Stimulated activated naive CD4-positive, alpha-beta T cell treated with Interleukin-2 at 50 U/mL for 16 hours (primary cell): Measurements from ENCODE around the gene COL17A1.

ENCODE experiments used
- DNase-seq: peaks from one replicate; lab custom pipeline; 2025; lab: John Stamatoyannopoulos, UW

Gene COL17A1

GRCh38 chr10:104096692-104097091 lies 11.0 kb upstream of the COL17A1 start:
- no peak for DNase-seq

GRCh38 chr10:104092749-104093148 lies 7.1 kb upstream of the COL17A1 start:
- DNase-seq = no peak

DNA sequence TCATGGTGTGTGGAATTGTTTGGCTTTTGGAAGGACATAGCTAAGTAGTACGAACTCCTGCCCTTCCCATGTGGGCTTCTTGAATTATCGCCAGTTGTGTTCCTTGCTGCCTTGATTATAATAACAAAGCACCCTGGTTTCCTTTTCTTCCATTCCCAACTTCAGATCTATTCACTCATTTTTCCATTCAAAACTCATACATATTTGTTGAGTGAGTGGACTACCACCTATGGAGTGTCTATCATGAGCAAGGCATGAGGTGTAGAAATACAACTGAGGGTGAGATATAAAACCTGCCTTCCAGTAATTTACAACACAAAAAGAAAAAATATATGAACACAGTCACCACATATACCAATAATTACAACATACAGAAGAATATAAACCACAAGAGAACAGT lies 4.9 kb upstream of the COL17A1 start:
- DNase-seq = no peak

- no peak for DNase-seq
These were observed 3.9 kb upstream of the COL17A1 start for GRCh38 chr10:104089621-104090020.

GRCh38 chr10:104088239-104088638 lies 2.6 kb upstream of the COL17A1 start:
- no peak for DNase-seq

GRCh38 chr10:104084482-104085142 lies 1.1 kb downstream of the COL17A1 start:
- no peak for DNase-seq

- DNase-seq = no peak
These were observed 3.7 kb downstream of the COL17A1 start for GRCh38 chr10:104081998-104082397.

- no peak for DNase-seq
These were observed 4.9 kb downstream of the COL17A1 start for GRCh38 chr10:104080762-104081161.

GRCh38 chr10:104077663-104078151 lies 8.0 kb downstream of the COL17A1 start:
- DNase-seq = no peak

GRCh38 chr10:104077247-104077646 lies 8.4 kb downstream of the COL17A1 start:
- no peak for DNase-seq

- no peak for DNase-seq
These were observed 8.9 kb downstream of the COL17A1 start for GRCh38 chr10:104076743-104077160.

DNA sequence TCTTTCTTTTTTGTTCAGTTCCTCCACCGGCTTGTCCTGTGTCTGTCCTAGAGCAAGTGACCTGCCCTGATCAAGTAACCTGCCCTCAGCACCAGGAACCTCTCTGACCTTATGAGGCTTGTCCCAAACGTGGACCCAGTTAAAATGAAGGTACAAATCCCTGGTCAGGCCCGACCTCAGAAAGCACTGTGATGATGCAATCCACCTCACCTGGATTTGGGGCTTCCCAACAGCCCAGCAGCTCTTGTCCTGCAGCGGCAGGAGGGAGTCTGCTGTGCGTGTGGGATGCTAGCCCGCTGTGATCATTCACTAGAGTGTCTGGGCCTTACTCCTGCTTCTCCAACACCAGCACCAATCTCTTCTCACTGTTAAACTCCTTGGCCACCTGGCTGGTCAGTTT lies 11.2 kb downstream of the COL17A1 start:
- no peak for DNase-seq

- no peak for DNase-seq
These were observed 12.9 kb downstream of the COL17A1 start for GRCh38 chr10:104072786-104073185.

GRCh38 chr10:104069613-104070012 lies 16.1 kb downstream of the COL17A1 start:
- no peak for DNase-seq

DNA sequence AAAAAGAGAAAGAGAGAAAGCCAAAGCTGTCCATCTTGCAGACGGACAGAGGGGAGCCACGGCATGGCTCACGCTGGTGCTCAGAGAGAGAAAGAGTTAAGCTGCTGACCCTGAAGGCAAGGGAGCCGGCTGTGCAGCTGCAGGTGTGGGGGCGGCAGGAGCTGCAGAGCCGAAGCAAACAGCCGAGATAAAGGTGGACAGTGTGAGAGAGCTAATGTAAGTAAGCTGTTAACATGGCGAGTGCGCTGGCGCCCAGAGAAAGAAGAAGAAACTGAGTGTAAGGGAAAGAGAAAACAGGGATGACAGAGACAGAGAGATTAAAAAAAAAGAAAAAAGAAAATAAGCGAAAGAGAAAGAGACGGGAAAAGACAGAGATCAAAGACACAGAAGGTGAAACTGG lies 18.2 kb downstream of the COL17A1 start:
- DNase-seq = no peak

GRCh38 chr10:104066945-104067344 lies 18.7 kb downstream of the COL17A1 start:
- no peak for DNase-seq

- no peak for DNase-seq
These were observed 19.9 kb downstream of the COL17A1 start for GRCh38 chr10:104065748-104066147.

GRCh38 chr10:104061196-104061595 lies 24.5 kb downstream of the COL17A1 start:
- DNase-seq = no peak

DNA sequence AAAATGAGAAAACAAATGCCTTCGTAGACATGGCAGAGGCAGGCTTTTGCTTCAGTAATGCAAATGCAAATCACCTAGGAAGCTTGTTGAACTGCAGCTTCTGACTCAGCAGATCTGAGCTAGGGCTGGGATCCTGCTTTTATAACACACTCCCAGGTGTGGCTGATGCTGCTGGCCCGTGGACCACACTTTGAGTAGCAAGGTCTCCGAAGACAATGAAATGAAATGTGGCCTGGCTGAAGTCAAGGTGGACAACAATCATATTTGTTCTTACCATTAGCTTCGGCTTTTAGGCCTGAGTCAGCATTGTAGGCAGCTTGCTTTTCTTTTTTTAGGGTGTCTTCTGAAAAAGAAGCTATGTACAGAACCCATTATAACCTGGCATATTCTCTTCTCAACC lies 26.3 kb downstream of the COL17A1 start:
- no peak for DNase-seq

DNA sequence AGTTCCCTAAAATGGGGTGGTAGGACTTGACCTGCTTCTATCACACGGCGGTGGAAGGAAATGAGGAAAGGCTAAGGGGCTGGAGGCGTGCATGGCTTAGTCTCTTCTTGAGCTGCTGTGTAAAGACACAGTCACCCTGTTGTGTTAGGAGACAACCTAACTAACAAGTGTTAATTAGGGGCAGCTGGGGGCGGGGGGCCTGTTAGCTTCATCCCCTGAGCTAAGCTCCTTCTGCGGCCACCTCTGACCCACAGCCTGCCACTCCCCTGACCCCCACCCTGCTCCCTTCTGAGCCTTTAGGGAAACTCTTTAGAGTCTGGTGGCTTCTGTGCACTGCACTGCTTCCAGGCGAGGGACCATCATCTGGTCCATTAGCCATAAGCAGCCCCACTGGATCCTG lies 28.0 kb downstream of the COL17A1 start:
- no peak for DNase-seq

- DNase-seq = no peak
These were observed 28.9 kb downstream of the COL17A1 start for GRCh38 chr10:104056619-104057273.

GRCh38 chr10:104054430-104054829 lies 31.2 kb downstream of the COL17A1 start:
- DNase-seq = no peak

GRCh38 chr10:104053201-104053600 lies 32.5 kb downstream of the COL17A1 start:
- no peak for DNase-seq

GRCh38 chr10:104052431-104052830 lies 33.2 kb downstream of the COL17A1 start:
- no peak for DNase-seq
